Measurements from ENCODE around the gene ARMC7.
"Not testable (repeated sequence)": the region's sequence is repeated elsewhere in the genome, so short reads cannot be mapped to it uniquely, and the experiment has no call there.

ARMC7 gene

GRCh38 chr17:75130632-75131277 is 21.0 kb downstream of the ARMC7 start:
- no peak for DNase-seq

- DNase-seq = peak; percentile 26
Observed at GRCh38 chr17:75131278-75132017, 21.7 kb downstream of the ARMC7 start, which contains the start of gene NT5C. Gene NT5C, minus strand, starts transcription at chr17:75131742. Its CDS starts 35 bp downstream, at chr17:75131707.

- not testable (repeated sequence) for DNase-seq
Observed at GRCh38 chr17:75132018-75133000, 22.5 kb downstream of the ARMC7 start.

- DNase-seq = no peak
Observed at GRCh38 chr17:75133001-75133400, 23.2 kb downstream of the ARMC7 start.

- not testable (repeated sequence) for DNase-seq
Observed at GRCh38 chr17:75133607-75134347, 24.0 kb downstream of the ARMC7 start.

- no peak for DNase-seq
Observed at GRCh38 chr17:75135452-75135851, 25.7 kb downstream of the ARMC7 start.

- no peak for DNase-seq
Observed at GRCh38 chr17:75135946-75136345, 26.2 kb downstream of the ARMC7 start.

GRCh38 chr17:75137762-75138161 is 28.0 kb downstream of the ARMC7 start:
- DNase-seq = not testable (repeated sequence)

GRCh38 chr17:75138519-75138918 is 28.8 kb downstream of the ARMC7 start:
- no peak for DNase-seq

GRCh38 chr17:75142236-75142971 is 32.6 kb downstream of the ARMC7 start:
- no peak for DNase-seq

- DNase-seq = no peak
Observed at GRCh38 chr17:75144816-75145512, 35.2 kb downstream of the ARMC7 start.

- DNase-seq = no peak
Observed at GRCh38 chr17:75146592-75146991, 36.8 kb downstream of the ARMC7 start.

GRCh38 chr17:75147878-75148546 is 38.2 kb downstream of the ARMC7 start:
- no peak for DNase-seq

GRCh38 chr17:75151930-75152329 is 42.2 kb downstream of the ARMC7 start:
- peak; percentile 48 for DNase-seq

GRCh38 chr17:75152523-75152921 is 42.8 kb downstream of the ARMC7 start:
- no peak for DNase-seq

- DNase-seq = no peak
Observed at GRCh38 chr17:75152922-75153779, 43.4 kb downstream of the ARMC7 start.

GRCh38 chr17:75153780-75154194 is 44.0 kb downstream of the ARMC7 start:
- no peak for DNase-seq

- DNase-seq = peak; percentile 97
Observed at GRCh38 chr17:75154195-75155106, 44.7 kb downstream of the ARMC7 start, which contains the start of gene JPT1. Gene JPT1, minus strand, starts transcription at chr17:75154512. Its CDS starts 115 bp downstream, at chr17:75154397.
